Measurements from ENCODE around the gene DOC2B.
"Not testable (repeated sequence)": the region's sequence is repeated elsewhere in the genome, so short reads cannot be mapped to it uniquely, and the experiment has no call there.

DOC2B gene

GRCh38 chr17:187130-187529 is 5.7 kb upstream of the DOC2B start:
- no peak for DNase-seq

DNA sequence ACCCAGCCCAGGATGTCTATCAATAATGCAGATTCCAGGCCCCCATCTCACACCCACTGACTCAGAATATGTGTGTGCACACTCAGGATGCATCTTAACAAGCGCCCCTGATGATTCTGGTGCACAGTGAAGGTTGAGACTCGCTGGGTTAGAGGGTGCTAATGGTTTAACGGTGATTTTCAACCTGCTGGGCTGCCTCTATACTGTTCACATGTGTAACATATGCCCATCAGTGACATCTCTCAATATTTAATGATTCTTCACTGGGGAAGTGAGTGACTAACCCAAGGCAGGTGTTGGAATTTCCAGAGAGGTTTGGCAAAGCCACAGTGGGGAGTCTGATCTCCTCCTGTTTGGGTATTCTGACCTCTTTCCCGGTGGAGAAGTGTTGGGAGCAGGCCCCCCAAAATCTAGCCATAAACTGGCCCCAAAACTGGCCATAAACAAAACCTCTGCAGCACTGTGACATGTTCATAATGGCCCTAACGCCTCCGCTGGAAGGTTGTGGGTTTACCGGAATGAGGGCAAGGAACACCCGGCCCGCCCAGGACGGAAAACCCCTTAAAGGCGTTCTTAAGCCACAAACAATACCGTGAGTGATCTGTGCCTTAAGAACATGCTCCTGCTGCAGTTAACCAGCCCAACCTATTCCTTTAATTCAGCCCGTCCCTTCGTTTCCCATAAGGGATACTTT is 4.1 kb upstream of the DOC2B start:
- no peak for DNase-seq

DNA sequence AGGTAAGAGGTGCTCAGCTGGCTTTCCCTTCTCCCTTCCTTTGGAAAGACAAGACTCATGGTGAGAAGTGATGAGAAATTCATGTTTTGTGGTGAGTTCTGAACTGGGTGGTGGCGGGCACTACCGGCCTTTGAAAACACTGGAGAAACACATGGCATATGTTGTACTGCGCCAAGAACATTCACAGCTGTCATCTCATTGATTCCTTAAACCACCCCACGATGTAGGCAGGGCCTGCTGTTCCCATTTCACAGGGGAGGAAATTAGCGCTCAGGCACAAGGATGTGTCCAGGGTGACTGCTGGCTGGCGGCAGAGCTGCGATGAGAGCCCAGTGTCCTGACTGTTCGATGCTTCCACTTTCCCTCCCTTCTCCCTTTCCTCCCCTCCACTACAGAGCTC is 1.6 kb upstream of the DOC2B start:
- DNase-seq: no peak

DNA sequence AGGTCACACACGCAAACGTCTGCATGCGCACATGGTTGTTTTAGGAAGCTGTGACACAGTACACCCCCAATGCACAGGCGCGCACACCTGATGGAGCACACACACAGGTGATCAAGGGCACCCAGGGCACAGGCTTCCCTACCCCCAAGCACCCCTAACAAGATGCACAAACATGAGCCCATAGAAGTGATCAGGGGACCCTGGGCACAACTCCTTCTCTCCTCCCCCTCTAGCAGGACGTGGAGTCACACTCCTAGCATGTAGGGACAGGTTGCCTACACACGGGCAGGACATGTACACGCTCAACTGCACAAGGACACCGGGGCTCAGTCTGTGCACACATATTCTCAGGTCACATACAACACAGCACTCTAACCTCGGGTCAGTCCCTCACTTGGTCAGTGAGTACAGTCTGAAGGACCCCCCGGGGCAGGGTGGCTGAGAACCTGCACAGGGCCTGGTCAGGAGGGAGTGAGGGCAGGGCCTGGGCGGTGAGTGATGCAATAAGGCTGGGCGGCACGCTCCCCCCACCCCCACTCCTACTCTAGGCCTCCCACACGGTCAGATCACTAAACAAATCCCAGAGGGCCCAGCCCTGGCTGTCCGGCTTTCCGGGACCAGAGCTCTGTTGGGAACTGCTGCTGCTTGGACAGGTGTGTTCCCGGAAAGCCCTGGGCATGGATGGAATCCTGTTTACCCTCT is 751 bp upstream of the DOC2B start:
- no peak for DNase-seq

GRCh38 chr17:180381-181244 is 837 bp downstream of the DOC2B start:
- DNase-seq: no peak

- no peak for DNase-seq
Measured at GRCh38 chr17:179781-180380, 1.6 kb downstream of the DOC2B start.

GRCh38 chr17:179066-179432 is 2.4 kb downstream of the DOC2B start:
- no peak for DNase-seq

DNA sequence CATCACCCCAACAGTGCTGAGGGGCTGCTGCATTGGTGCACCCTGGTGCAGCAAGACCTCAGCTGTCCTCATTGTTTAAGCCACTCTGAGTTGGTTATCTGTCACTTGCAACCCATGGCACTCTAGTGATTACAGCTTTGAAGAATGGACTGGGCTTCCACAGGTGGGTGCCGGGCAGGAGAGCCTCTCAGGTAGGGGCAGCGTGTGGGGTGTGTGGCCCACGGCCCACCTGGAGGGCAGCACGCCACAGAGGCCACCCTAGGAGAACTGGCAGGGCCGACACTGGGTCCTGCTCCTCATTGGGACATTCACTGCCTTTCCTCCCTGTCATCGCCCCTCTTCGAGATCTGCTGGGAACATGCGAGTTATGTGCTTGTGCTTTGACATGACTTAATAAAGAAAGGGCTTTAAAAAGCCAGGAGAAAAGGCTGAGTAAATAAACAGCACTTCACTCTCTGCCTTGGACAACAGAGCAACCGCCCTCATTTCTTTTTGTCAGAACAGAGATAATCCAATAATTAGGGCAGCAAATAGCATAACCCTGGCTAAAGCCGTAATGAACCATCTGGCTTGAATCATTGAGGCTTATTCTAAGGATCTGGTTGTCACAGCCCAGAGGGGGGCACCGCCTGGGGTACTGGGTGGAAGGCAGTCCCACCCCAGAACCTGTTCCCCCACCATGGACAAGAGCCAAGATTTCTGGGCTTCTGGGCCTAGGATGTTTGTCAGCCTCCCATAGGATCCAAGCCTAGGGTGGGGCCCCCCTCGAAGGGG is 3.0 kb downstream of the DOC2B start:
- DNase-seq: no peak

- DNase-seq: no peak
Measured at GRCh38 chr17:177762-178161, 3.7 kb downstream of the DOC2B start.

- no peak for DNase-seq
Measured at GRCh38 chr17:177155-177554, 4.3 kb downstream of the DOC2B start.

DNA sequence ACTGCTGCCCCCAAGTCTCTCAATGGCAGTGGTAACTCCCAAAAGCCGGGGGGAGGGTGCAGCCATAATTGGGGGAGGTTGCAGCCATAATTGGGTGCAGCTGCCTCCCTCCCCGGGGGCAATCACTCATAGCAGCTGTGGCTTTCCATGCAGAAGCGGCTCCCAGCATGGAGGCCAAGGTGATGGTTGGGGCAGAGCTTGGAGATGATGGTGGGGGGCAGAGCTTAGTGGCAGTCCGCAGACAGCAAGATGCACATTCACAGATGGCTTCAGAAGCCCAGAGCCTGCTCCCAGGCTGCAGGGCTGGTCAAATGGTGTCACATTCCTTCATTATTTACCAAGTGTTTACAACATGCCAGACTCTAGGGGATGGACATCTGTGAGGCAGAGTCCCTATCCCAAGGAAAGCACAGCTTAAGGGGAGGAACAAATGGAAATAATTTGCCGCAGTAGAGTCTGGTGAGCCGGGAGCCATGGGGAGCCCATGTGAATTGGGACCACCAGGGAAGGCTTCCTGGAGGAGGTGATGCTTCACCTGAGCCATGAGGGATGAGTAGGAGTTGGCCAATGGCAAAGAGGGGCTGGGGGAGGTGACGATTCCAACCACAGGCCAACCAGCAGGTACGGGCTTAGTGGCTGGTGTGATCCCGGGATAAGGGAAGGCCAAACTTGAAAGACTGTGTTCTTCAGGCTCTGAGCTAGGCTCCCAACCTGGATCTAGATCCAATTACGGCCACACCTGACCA is 8.1 kb downstream of the DOC2B start:
- DNase-seq: no peak

DNA sequence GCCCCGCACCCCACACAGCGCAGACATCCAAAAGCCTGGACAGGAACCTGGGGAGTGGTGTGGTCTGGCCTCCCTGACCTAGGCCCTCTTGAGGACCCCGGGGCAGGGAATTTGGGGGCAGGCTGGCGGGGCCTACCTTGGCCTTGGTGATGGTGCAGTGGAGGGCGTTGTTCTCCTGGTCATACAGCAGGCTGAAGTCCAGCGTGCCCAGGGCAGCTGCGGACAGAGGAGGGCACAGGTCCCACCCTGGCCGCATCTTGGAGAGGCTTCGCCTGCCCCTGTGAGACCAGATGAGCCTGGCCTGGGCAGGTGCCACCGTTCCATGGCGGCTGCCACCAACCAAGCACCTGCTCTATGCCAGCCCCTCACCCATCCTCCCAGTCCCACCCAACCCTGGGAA is 9.0 kb downstream of the DOC2B start:
- no peak for DNase-seq

GRCh38 chr17:171871-172270 is 9.6 kb downstream of the DOC2B start:
- DNase-seq: no peak

DNA sequence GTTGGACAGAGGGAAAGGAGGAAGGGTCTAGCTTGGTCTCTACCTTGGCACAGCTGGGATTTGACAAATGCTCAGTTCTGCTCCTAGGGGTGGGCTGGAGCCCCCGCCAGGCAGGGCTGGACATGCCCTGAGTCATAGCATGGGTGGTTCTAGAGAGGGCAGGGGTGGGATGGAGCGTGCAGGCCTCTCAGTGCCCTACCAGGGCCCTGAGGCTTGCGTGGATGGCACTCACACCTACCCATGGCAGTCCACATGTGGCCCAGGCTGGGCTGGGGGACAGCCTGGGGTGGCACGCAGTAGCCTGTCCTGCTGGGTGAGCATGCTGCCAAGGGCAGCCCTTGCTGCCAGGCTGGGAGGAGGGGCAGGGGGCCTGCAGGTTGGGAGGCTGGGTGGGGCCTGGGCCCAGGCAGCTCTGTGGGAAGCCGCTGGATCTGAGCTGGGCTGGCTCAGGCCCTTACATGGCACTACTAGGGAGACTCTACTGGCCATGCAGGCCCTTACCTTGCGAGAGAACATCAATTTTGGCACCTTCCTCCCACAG is 11.2 kb downstream of the DOC2B start:
- no peak for DNase-seq

GRCh38 chr17:168614-169013 is 12.8 kb downstream of the DOC2B start:
- not testable (repeated sequence) for DNase-seq

- no peak for DNase-seq
Measured at GRCh38 chr17:165939-166338, 15.5 kb downstream of the DOC2B start.

GRCh38 chr17:164303-165235 is 16.9 kb downstream of the DOC2B start:
- DNase-seq: no peak

- no peak for DNase-seq
Measured at GRCh38 chr17:163514-164098, 17.8 kb downstream of the DOC2B start.

DNA sequence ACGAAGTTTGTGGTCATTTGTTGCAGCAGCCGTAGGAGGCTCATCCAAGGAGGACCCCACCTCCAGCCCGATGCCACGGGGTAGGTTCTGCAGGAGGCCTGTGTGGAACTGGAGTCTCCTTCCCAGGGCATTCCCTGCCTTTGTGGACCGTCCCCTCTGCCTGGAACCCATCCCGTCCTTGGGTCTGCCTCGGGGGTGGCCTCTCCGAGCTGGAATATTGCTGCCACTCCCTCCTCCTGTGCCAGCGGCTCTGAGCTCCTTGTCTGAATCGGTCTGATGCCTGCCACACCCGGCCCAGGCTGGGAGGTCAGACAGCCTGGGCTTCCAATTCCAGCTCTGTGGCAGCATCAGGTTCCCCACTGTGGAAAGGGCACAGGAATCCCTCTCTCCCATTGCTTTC is 18.8 kb downstream of the DOC2B start:
- no peak for DNase-seq

DNA sequence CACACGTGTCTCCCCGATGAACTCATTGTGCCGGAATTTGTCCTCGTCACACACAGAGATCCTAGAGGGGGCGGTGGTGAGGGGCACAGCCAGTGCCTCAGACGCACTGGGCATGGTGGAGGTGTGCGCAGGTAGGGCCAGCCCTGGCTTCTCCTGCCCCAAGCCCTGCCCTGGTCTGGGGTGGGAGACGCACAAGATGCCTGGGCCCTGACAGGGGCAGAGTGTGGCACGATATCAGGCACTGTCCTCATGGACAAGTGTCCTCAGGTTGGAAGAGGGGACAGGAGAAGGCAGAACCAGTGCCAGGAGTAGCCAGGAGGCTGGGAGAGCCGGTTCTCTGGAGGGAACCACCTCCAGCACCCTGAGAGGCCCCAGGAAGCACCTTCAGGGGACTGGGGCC is 20.0 kb downstream of the DOC2B start:
- no peak for DNase-seq
